ENCODE data around the gene EEPD1.

The EEPD1 gene

DNA sequence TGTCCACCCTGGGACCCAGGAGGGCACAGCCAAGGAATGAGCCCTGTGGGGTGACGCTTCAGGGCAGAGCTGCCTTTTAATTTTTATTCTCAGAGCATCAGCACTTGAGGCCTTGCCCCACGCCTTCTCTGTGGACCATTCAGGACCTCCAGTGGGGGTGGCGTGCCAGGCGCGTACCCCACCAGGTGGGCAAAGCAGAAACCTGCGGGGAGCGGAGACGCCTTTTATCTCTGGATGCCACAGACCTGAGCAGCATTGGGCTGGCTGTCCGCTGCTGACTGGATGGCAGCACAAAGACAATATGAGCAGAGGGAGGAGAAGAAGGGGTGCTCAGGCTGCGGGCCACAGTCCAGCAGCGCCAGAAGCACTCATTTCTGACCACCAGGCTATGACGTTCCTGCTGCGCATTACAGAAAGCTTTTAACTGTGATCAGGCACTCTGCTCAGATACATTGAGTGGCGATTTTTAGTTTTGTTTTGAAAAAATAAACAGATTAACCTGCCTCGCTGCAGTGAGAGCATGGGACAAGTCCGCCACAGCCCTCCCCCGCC is 146.2 kb downstream of the EEPD1 start:
- no peak for DNase-seq (ENCODE audit: low read depth)

DNA sequence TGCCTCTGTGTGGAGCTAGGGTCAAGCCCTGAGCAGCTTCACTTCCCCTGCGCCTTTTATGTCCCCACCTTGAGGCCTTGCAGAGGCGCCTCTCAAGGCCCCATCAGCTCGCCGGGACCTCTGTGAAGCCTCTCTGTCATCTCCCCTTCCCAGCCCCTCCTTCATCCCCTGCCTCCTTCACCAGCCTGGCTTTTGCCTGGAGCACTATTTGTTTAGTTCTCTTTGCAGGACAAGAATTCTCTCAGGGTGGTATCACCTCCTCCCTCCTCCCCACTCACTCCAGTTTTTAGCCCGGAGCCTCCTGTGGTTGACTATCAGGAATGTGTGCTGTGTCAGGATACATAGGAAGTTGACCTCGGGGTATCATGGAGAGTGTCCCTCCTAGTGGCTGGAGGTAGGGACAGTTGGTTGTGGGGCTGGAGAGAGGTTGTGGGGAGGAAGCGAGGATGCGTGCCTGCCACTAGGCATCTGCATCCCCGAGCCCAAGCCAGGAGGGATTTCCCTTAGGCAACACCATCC is 146.8 kb downstream of the EEPD1 start:
- DNase-seq (ENCODE audit: low read depth): no peak

- no peak for DNase-seq (ENCODE audit: low read depth)
Observed at GRCh38 chr7:36300696-36301350, 147.8 kb downstream of the EEPD1 start.

- DNase-seq (ENCODE audit: low read depth): no peak
Observed at GRCh38 chr7:36301914-36302771, 149.1 kb downstream of the EEPD1 start.

GRCh38 chr7:36303202-36304098 is 150.4 kb downstream of the EEPD1 start:
- DNase-seq (ENCODE audit: low read depth): no peak

GRCh38 chr7:36304099-36304425 is 151.0 kb downstream of the EEPD1 start:
- no peak for DNase-seq (ENCODE audit: low read depth)

- DNase-seq (ENCODE audit: low read depth): no peak
Observed at GRCh38 chr7:36305226-36305625, 152.2 kb downstream of the EEPD1 start.

- no peak for DNase-seq (ENCODE audit: low read depth)
Observed at GRCh38 chr7:36305648-36306047, 152.6 kb downstream of the EEPD1 start.

- DNase-seq (ENCODE audit: low read depth): no peak
Observed at GRCh38 chr7:36306222-36306621, 153.2 kb downstream of the EEPD1 start.

GRCh38 chr7:36306722-36307121 is 153.7 kb downstream of the EEPD1 start:
- DNase-seq (ENCODE audit: low read depth): no peak

DNA sequence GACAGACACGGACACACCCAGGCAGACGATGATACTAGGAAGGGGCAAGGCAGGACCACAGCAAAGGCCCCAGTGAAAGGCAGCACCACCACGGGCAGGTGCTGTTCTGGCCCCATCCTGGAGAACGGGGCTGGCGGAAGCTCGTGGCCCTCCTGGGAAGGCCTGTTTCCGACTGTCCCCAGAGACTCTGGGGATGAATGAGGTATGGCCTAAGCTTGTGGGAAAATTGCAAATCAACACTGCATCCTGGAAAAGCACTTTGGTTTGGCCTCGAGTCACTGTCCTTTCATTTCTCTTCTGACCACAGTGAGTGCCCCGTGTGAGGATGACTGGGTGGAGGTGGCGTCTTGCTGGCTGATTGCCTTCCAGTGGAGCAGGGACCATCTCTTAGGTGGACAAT is 155.0 kb downstream of the EEPD1 start:
- no peak for DNase-seq (ENCODE audit: low read depth)

GRCh38 chr7:36309301-36309700 is 156.2 kb downstream of the EEPD1 start:
- no peak for DNase-seq (ENCODE audit: low read depth)

DNA sequence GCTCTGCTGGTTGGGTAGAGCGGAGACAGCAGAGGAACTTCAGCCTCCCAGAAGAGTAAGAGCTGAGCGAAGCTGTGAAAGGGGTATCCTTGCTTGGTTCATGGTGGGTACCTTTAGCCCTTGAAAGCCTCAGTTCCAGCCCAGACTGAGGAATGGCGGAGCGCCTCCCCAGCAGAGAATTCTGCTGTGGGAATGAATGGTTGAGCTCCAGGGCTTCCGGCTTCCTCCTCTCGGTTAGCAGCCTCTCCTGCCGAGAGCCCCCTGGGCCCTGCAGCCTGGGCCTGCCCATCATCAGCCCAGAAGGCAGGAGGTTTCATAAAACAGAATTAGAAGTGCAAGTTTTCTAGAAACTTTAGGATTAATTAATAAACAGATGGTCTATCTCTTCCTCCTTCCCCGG is 156.7 kb downstream of the EEPD1 start:
- DNase-seq (ENCODE audit: low read depth): no peak

DNA sequence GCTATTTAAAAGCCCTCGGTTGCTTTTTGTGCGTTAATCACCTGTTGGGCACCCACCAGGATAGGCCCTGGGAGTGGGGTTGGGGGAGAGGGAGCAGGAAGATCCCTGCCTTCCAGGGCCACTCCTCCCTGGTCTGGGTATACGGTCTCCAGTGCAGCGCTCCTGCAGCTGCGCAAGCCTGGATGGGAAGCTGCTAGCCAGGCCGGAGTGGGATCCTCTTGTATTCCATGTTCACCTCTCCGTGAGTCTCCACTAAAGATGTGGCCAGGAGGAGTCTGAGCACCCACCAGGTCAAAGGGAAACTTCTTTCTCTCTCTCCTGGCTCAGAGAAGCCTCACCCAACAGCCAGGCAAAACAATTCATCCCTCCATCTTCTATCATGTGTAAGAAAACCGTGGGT is 157.8 kb downstream of the EEPD1 start:
- no peak for DNase-seq (ENCODE audit: low read depth)

DNA sequence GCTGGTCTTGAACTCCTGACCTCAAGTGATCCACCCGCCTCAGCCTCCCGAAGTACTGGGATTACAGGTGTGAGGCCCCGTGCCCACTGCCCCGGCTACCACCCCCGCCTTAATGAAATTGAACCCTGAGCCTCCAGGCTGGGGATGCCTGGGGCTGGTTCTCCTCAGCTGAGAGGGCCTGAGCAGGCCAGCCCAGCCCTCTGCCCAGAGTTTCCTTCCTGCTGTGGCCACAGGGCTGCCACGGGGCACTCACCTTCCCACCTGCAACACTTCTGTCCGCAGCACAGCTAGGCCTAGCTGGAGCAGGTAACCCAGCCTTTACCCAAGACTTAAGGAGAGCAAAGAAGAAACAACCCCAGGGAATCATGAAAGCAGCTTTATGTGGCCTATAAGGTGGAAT is 158.5 kb downstream of the EEPD1 start:
- DNase-seq (ENCODE audit: low read depth): no peak

GRCh38 chr7:36312064-36312914 is 159.2 kb downstream of the EEPD1 start:
- no peak for DNase-seq (ENCODE audit: low read depth)

DNA sequence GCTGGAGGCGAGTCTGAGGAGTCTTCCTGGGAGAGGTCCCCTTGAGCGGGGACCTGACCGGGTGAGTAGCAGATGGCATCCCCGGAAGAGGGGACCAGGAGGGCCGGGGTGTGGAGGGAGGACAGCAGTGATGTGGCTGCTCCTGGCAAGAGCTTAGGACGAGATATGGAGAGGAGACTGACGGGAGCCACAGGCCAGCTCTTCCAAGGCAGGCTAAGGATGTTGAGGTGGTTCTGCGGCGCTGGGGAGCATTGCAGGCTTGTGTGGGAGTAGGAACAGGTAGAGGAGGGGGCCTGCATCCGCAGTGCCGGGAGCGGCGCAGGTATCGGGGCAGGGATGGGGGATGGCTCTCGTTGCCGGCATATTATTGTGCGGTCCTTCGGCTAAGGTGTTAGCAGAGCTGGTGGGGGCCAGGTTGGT is 159.9 kb downstream of the EEPD1 start:
- DNase-seq (ENCODE audit: low read depth): no peak

GRCh38 chr7:36313607-36314006 is 160.6 kb downstream of the EEPD1 start:
- no peak for DNase-seq (ENCODE audit: low read depth)

DNA sequence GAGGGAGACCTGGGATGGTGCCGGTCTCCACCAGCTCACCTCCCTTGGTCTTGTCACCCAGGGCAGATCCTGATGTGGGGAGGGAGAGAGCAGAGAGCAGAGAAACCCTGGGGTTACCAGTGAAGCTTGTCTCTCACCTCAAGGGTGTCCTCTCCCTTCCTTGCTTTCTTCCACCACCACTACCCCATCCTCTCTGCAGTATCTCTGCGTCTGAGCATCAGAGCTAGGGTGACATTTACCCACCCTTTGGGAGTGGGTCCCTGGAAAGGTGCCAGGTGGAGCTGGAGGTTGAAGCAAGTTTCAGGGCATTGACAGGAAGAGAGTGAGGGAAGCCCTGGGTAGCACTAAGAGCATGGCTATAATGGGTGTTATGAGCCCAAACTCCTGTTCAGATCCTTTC is 161.4 kb downstream of the EEPD1 start:
- DNase-seq (ENCODE audit: low read depth): no peak

GRCh38 chr7:36315309-36315944 is 162.4 kb downstream of the EEPD1 start:
- DNase-seq (ENCODE audit: low read depth): no peak

DNA sequence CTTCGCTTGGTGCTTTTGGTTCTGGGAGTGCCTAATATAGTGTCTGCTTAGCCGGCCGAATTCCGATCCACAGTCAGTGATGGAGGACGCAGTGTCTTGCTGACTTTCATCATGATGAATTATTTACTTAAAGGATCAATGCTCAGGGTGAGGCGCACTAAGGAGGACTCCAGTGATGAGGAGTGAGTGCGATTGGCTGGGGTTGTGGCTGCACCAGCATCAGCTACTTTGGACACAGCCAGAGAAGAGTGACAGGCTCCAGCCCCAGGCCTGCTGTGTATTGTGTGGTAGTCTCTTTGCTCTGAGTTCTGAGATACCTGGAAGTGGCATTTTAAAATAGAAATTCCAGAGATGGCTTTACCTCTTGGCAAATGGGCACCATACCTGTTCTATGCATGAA is 163.3 kb downstream of the EEPD1 start:
- no peak for DNase-seq (ENCODE audit: low read depth)

Data from stimulated activated CD8-positive, alpha-beta memory T cell treated with anti-CD3 and anti-CD28 coated beads, Interleukin-15, amount 100 ng/mL, for 24 hours (primary cell).